Mesenchymal stem cell (in vitro differentiated cells and primary cell): Measurements from ENCODE around the gene SLC6A18.
"Not testable (repeated sequence)": the region's sequence is repeated elsewhere in the genome, so short reads cannot be mapped to it uniquely, and the experiment has no call there.

Experiments
- DNase-seq: peaks from one replicate; pipeline ENCODE4 v3.0.0-alpha.2; 2013
- H2AFZ ChIP-seq: one replicate; pipeline ENCODE4 v1.6.1; 2013; ENCODE audit warnings: low read depth, mild to moderate bottlenecking, control low read depth, inconsistent platforms, low read length, moderate library complexity
- H2AK5ac ChIP-seq: 2 replicates; pipeline ENCODE4 v1.6.1; 2013; ENCODE audit warnings: low read length, moderate library complexity, mild to moderate bottlenecking, inconsistent platforms; ENCODE audit not compliant: severe bottlenecking
- H2BK120ac ChIP-seq: one replicate; pipeline ENCODE4 v1.6.1; 2013; ENCODE audit warnings: low read depth, mild to moderate bottlenecking, inconsistent platforms, low read length, moderate library complexity
- H2BK12ac ChIP-seq, 2 experiments: one replicate each; pipeline ENCODE4 v1.6.1; 2013; ENCODE audit warnings: inconsistent platforms in 2 of 2, low read length in 2 of 2, mild to moderate bottlenecking in 2 of 2, moderate library complexity in 2 of 2, control low read depth in 1 of 2
- H2BK15ac ChIP-seq: one replicate; pipeline ENCODE4 v1.6.1; 2013; ENCODE audit warnings: mild to moderate bottlenecking, low read depth, inconsistent platforms; ENCODE audit not compliant: poor library complexity, severe bottlenecking
- H2BK5ac ChIP-seq: 2 replicates; pipeline ENCODE4 v1.6.1; 2013; ENCODE audit warnings: low read depth, mild to moderate bottlenecking, low read length, control low read depth, inconsistent platforms; ENCODE audit not compliant: poor library complexity, severe bottlenecking
- H3K14ac ChIP-seq, 2 experiments: one replicate each; pipeline ENCODE4 v1.6.1; 2013; ENCODE audit warnings: inconsistent platforms in 2 of 2, low read length in 2 of 2, control low read depth in 1 of 2, mild to moderate bottlenecking in 1 of 2, moderate library complexity in 1 of 2
- H3K18ac ChIP-seq, 2 experiments: one replicate each; pipeline ENCODE4 v1.6.1; 2013; ENCODE audit warnings: inconsistent platforms in 2 of 2, low read length in 2 of 2, control low read depth in 1 of 2, low read depth in 1 of 2, mild to moderate bottlenecking in 1 of 2
- H3K23ac ChIP-seq, 2 experiments: one replicate each; pipeline ENCODE4 v1.6.1; 2013; ENCODE audit warnings: inconsistent platforms in 2 of 2, low read length in 2 of 2, mild to moderate bottlenecking in 2 of 2, moderate library complexity in 2 of 2, control low read depth in 1 of 2
- H3K27ac ChIP-seq: 2 replicates; pipeline ENCODE4 v1.5.1; 2013; ENCODE audit warnings: mild to moderate bottlenecking, moderate library complexity, low read length, control low read depth, inconsistent platforms; ENCODE audit not compliant: poor library complexity, severe bottlenecking
- H3K27me3 ChIP-seq, 2 experiments: 2 replicates each; pipeline versions ENCODE4 v1.6.1 to v1.7.0; 2013; ENCODE audit warnings: low read length in 2 of 2, mild to moderate bottlenecking in 2 of 2, moderate library complexity in 2 of 2, control low read depth in 1 of 2, inconsistent platforms in 1 of 2; ENCODE audit not compliant: control insufficient read depth in 1 of 2, insufficient read depth in 1 of 2
- H3K36me3 ChIP-seq, 2 experiments: 2 replicates each; pipeline versions ENCODE4 v1.6.1 to v1.7.0; 2013; ENCODE audit warnings: low read length in 2 of 2, control low read depth in 1 of 2, inconsistent platforms in 1 of 2, low read depth in 1 of 2, mild to moderate bottlenecking in 1 of 2; ENCODE audit not compliant: insufficient read depth in 2 of 2, control insufficient read depth in 1 of 2
- H3K4ac ChIP-seq, 2 experiments: one replicate each; pipeline ENCODE4 v1.6.1; 2013; ENCODE audit warnings: inconsistent platforms in 2 of 2, low read length in 2 of 2, mild to moderate bottlenecking in 2 of 2, moderate library complexity in 2 of 2, control low read depth in 1 of 2, low read depth in 1 of 2
- H3K4me1 ChIP-seq: 2 replicates; pipeline ENCODE4 v1.6.1; 2013; ENCODE audit warnings: low read depth, low read length, control low read depth; ENCODE audit not compliant: control insufficient read depth, insufficient read depth
- H3K4me2 ChIP-seq: 2 replicates; pipeline ENCODE4 v1.6.1; 2013; ENCODE audit warnings: low read length, mild to moderate bottlenecking, inconsistent platforms; ENCODE audit not compliant: poor library complexity, severe bottlenecking
- H3K4me3 ChIP-seq, 2 experiments: 2 replicates each; pipeline versions ENCODE4 v1.5.1 to v1.7.0; 2013; ENCODE audit warnings: low read length in 2 of 2, mild to moderate bottlenecking in 2 of 2, control low read depth in 1 of 2, low read depth in 1 of 2; ENCODE audit not compliant: insufficient read depth in 1 of 2
- H3K79me1 ChIP-seq: replicated peaks from 2 replicates; pipeline ENCODE4 v1.6.1; 2013; ENCODE audit warnings: mild to moderate bottlenecking, control low read depth, low read length, inconsistent platforms; ENCODE audit not compliant: poor library complexity, severe bottlenecking
- H3K9ac ChIP-seq: 2 replicates; pipeline ENCODE4 v1.7.0; 2013; ENCODE audit warnings: mild to moderate bottlenecking, low read length, moderate library complexity
- H3K9me3 ChIP-seq: 2 replicates; pipeline ENCODE4 v1.7.0; 2013; ENCODE audit warnings: mild to moderate bottlenecking, low read length; ENCODE audit not compliant: control insufficient read depth
- H4K8ac ChIP-seq: one replicate; pipeline ENCODE4 v1.6.1; 2013; ENCODE audit warnings: inconsistent platforms, mild to moderate bottlenecking, low read length, moderate library complexity
- H4K91ac ChIP-seq: one replicate; pipeline ENCODE4 v1.6.1; 2013; ENCODE audit warnings: mild to moderate bottlenecking, low read length, inconsistent platforms
- WGBS: methylation state at CpG from one replicate; pipeline ENCODE4 v1.1.7; 2013; ENCODE audit warnings: mixed read lengths; 5-methylcytosine and 5-hydroxymethylcytosine counted together

The SLC6A18 gene

GRCh38 chr5:1228120-1228519, 2.9 kb downstream of the SLC6A18 start:
- H3K4ac ChIP-seq: no peak overlapping the region
- no peak overlapping the region for H3K4me3 ChIP-seq
- no peaks in the 10 kb centered on the region for H3K9me3 ChIP-seq
- H3K79me1 ChIP-seq: no peaks in the 10 kb centered on the region
- no peak overlapping the region for H2AK5ac ChIP-seq
- H3K23ac ChIP-seq: no peak overlapping the region
- no peaks in the 10 kb centered on the region for H3K4me1 ChIP-seq
- H2AFZ ChIP-seq: no peak overlapping the region
- H3K27ac ChIP-seq: no peak overlapping the region
- no peak for DNase-seq
- H3K14ac ChIP-seq: no peak overlapping the region
- 86% methylated on average over 15 of the region's 15 CpGs for WGBS
- no peak overlapping the region for H3K9ac ChIP-seq
- no peak overlapping the region for H3K4me2 ChIP-seq
- H3K36me3 ChIP-seq: no peaks in the 10 kb centered on the region
- no peak overlapping the region for H2BK120ac ChIP-seq
- H3K27me3 ChIP-seq: peaks cover 0 to 59% of the 10 kb centered on the region in 2 experiments
- no peak overlapping the region for H4K8ac ChIP-seq
- no peak overlapping the region for H2BK15ac ChIP-seq
- no peak overlapping the region for H3K18ac ChIP-seq
- H2BK12ac ChIP-seq: no peak overlapping the region
- no peak overlapping the region for H4K91ac ChIP-seq
- no peak overlapping the region for H2BK5ac ChIP-seq

GRCh38 chr5:1229023-1229422, 3.8 kb downstream of the SLC6A18 start:
- not testable (repeated sequence) for H3K79me1 ChIP-seq, H2AK5ac ChIP-seq, H2AFZ ChIP-seq, H3K9me3 ChIP-seq, H4K91ac ChIP-seq, H3K36me3 ChIP-seq, H2BK12ac ChIP-seq, H3K14ac ChIP-seq, H2BK120ac ChIP-seq, H3K4me2 ChIP-seq, H3K27ac ChIP-seq, H3K4me1 ChIP-seq, H3K4ac ChIP-seq, H3K18ac ChIP-seq, H3K4me3 ChIP-seq, H3K23ac ChIP-seq, H4K8ac ChIP-seq, H2BK5ac ChIP-seq, H3K9ac ChIP-seq, DNase-seq, H2BK15ac ChIP-seq
- peaks cover 0 to 53% of the 10 kb centered on the region in 2 experiments for H3K27me3 ChIP-seq
- 88% methylated on average over 11 of the region's 11 CpGs for WGBS

GRCh38 chr5:1229822-1230221, 4.6 kb downstream of the SLC6A18 start:
- 50% methylated on average over 7 of the region's 7 CpGs for WGBS
- DNase-seq: no peak
- H4K8ac ChIP-seq: no peak overlapping the region

GRCh38 chr5:1230551-1230950, 5.4 kb downstream of the SLC6A18 start:
- 86% methylated on average over 17 of the region's 17 CpGs for WGBS
- Histone ChIP-seq H2BK15ac (no peak overlapping the region), H3K79me1 (no peaks in the 10 kb centered on the region), H4K91ac (no peak overlapping the region), H2AFZ (no peak overlapping the region), H3K9me3 (peaks cover 10% of the 10 kb centered on the region), H3K27me3 (peaks cover 0 to 43% of the 10 kb centered on the region in 2 experiments), H3K23ac (no peak overlapping the region), H2BK12ac (no peak overlapping the region), H2BK5ac (no peak overlapping the region), H3K4me3 (no peak overlapping the region), H3K9ac (no peak overlapping the region), H3K4ac (no peak overlapping the region), H2AK5ac (no peak overlapping the region), H3K27ac (no peak overlapping the region), H3K14ac (no peak overlapping the region), H2BK120ac (no peak overlapping the region), H3K4me1 (no peaks in the 10 kb centered on the region), H3K18ac (no peak overlapping the region), H3K4me2 (no peak overlapping the region), H4K8ac (no peak overlapping the region), H3K36me3 (no peaks in the 10 kb centered on the region)
- DNase-seq: no peak

More at GRCh38 chr5:1229822-1230221, 4.6 kb downstream of the SLC6A18 start:
- no peak overlapping the region for H4K91ac ChIP-seq
- no peak overlapping the region for H2BK15ac ChIP-seq
- H2AK5ac ChIP-seq: no peak overlapping the region
- no peak overlapping the region for H2BK12ac ChIP-seq
- no peaks in the 10 kb centered on the region for H3K79me1 ChIP-seq
- no peak overlapping the region for H3K9ac ChIP-seq
- H3K27me3 ChIP-seq: peaks cover 0 to 51% of the 10 kb centered on the region in 2 experiments
- H3K9me3 ChIP-seq: peaks cover 3% of the 10 kb centered on the region
- no peak overlapping the region for H2BK120ac ChIP-seq
- no peak overlapping the region for H3K18ac ChIP-seq
- no peak overlapping the region for H3K4me2 ChIP-seq
- no peak overlapping the region for H3K14ac ChIP-seq
- H3K27ac ChIP-seq: no peak overlapping the region
- no peak overlapping the region for H2BK5ac ChIP-seq
- H3K36me3 ChIP-seq: no peaks in the 10 kb centered on the region
- no peak overlapping the region for H3K4ac ChIP-seq
- H3K23ac ChIP-seq: no peak overlapping the region
- H2AFZ ChIP-seq: no peak overlapping the region
- H3K4me3 ChIP-seq: no peak overlapping the region
- H3K4me1 ChIP-seq: no peaks in the 10 kb centered on the region
